Measurements from ENCODE around the gene ENTREP3. TPM values are rescaled to one million over a fixed set of nuclear protein-coding genes. Genes with fewer than 3 reads are reported as not detected.

ENTREP3 gene
- total RNA-seq, 2 donors from 2014 or later, result 16.1 to 18.7 TPM

DNA sequence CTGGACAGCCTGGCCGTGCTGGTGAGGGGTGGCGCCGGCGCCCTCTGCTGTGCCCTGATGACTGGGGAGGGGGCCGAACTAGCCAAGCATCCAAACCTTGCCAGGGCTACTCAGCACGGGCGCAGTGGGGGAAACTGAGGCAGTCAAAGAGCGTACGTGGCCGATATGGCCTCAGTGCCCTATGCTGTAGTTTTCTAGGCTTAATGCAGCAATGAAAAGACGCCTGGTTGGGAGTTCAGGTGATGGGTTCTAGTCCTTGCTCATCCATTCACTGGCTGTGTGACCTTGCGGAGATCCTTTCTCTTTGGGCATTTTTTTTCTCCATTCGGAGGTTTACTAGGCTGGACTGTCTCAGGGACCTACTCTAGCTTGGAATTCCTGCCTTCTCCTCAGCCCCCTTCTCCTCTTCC lies 46.0 kb downstream of the ENTREP3 start:
- intact Hi-C loops (cut with DNase I), result no loop called here
- ATAC-seq (no peak), DNase-seq (no peak)

DNA sequence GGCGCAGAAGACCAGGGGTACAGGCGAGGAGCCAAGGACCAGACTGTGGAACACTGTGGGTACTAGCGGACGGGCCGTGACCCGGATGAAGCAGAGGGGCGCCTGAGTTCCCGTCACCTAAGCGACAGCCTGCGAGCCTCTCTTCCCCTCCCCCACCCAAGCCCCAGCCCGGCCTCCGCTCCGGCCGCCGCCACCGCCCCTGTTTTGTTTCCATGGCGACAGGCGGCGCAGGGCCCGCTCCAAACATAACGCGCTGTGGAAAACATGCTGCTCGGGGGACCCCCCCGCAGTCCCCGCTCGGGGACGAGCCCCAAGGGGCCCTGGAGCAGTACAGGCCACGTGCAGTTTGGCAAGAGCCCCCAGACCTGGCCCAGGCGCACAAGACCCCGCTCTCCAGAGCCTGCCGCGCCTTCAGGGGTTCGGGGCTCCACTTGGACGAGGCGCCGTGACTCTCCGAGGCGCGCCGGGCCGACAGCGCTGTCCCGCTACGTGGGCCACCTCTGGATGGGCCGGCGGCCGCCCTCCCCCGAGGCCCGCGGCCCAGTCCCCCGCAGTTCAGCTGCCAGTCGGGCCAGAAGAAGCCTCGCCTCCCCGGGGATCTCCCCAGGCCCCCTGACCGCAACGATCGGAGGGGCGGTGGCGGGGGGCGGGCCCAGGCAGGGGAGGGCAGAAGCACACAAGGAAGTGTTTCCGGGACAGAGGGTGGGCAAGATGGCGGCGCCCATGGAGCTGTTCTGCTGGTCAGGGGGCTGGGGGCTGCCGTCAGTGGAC lies 46.6 kb downstream of the ENTREP3 start, which contains the start of gene MTX1:
MTX1 (plus strand) TSS at position 155 of the 771 bp plus-strand sequence; CDS start at position 265, 110 bp downstream.
- peak; percentile 89 for ATAC-seq
- DNase-seq, result peak; percentile 95
- intact Hi-C loops (cut with DNase I), result no loop called here

DNA sequence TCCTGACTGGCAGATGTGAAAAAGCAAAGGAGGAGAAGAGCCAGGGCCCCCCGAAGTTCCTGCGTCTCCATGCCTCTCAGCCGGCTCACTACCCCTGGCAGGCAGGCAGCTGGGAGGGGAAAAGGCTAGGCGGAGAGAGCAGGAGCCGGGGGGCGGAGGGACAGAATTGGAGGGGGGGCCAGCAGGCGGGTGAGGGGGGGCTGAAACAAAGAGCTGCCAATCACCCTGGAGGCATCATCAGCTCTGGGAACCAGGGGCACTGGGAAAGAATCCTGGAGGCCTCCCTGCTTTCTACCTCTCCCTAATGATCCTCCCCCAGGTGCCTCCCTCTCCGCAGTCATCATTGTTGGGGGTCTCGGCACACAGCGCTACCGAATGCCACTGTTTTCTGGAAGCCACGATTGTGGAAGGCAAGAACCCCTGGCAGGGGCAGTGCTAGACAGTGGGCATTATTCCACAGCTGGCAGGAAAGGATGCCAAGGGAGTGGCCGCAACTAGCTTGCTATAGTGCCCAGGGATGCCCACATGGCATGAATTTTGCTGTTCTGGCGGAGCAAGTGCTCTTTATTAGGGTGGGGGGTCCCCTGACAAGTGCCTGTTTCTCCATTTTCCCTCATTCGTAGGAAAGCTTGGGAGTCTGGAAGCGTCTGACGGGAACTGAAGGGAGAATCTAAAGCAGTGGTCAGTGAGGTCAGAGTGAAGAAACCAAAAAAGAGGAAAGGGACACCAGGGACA lies 47.3 kb downstream of the ENTREP3 start, which contains the start of gene THBS3:
THBS3 (minus strand) TSS at position 92 of the 735 bp plus-strand sequence; CDS start at position 71, 21 bp downstream.
- intact Hi-C loops (cut with DNase I), result no loop called here
- DNase-seq (peak; percentile 71), ATAC-seq (peak; percentile 10 to 23)

DNA sequence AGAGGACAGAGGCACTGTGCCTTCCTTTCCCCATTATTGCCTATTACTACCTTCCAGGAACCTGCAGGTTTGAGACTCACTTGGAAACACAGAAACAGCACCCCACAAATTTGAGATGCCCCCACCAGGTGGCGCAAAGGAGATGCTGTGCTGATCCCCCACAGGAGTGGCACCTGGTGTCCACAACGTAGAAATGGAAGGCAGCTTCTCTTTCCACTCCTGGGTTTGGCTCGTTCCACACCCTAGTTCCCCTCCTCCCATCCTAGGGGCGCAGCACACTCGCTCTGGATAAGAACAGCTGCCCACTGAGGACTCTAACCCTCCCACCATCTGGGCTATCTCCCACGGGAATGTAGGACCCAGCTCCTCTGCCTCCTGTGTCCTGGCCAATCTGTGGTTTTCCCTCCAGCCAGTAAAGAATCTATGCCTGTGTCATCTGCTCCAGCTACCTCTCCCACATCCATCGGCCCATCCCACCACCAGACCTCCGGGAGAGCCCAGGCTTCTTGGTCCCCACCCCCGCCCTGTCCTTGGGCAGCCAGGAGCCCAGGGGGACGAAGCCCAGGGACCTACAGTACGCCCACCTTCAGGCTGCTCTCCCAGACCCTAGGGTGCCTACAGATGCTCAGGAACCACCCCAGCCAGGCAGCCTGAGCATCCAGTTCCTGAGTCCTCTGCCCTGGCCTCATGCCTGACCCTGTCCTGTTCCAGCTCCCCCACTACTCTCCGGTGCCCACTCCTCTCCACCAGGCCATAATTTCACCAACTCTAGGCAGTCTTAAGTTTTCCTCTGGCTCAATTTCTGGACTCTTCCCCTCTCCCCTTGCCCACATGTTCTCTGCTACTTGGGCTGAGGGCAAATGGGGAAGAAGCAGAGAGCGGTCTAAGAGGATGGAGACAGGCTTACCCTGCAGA lies 48.1 kb downstream of the ENTREP3 start:
- ATAC-seq (peak; percentile 15 to 24), DNase-seq (peak; percentile 87)
- intact Hi-C loops (cut with DNase I), result no loop called here

DNA sequence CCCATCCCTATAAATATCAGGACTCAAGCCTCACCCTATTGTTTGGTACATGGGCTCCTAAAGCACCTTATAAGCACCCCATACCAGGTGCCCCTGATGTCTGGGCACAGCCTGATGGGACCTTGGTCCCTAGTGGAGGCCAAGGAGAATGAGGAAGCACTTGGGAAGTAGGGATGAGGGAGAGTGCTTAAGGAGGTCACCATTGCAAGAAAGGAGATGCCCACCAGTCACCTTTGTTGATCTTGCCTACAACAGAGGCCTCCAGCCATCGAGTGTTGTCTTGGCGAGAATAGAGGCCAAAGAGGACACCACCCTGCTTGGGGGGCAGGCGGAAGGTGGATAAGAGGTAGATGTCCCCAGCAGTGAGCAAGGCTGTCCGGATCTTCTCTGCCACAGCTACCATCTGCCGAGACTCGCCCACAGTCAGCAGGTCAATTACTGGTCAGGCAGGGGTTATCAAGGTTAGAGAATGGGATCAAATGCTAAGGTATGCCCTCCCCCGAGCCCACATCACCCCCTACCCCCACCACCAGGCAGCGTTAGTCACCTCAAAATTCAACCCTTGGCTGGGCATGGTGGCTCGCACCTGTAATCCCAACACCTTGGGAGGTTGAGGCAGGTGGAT lies 49.2 kb downstream of the ENTREP3 start:
- intact Hi-C loops (cut with DNase I), result no loop called here
- no peak for ATAC-seq
- DNase-seq, result no peak

DNA sequence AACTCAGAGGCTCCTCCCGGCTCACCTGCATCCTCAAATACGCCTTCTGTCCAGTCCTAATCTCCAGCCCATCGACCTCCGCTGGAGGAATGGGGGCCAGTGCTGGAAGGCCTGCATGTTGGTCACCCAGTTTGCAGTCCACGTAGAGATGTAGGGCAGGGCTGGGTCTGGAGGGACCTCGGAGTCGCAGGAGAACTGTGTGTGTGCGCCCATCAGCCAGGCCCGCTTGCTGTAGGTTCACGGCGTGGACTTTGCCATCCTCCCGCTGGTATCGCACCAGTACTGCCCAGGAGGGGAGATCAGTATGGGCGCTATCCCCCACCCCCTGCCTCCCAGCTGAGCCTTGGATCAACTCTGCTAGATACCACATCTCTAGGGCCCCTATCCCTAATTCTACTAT lies 50.2 kb downstream of the ENTREP3 start:
- ATAC-seq (no peak), DNase-seq (no peak)
- intact Hi-C loops (cut with DNase I), result no loop called here

DNA sequence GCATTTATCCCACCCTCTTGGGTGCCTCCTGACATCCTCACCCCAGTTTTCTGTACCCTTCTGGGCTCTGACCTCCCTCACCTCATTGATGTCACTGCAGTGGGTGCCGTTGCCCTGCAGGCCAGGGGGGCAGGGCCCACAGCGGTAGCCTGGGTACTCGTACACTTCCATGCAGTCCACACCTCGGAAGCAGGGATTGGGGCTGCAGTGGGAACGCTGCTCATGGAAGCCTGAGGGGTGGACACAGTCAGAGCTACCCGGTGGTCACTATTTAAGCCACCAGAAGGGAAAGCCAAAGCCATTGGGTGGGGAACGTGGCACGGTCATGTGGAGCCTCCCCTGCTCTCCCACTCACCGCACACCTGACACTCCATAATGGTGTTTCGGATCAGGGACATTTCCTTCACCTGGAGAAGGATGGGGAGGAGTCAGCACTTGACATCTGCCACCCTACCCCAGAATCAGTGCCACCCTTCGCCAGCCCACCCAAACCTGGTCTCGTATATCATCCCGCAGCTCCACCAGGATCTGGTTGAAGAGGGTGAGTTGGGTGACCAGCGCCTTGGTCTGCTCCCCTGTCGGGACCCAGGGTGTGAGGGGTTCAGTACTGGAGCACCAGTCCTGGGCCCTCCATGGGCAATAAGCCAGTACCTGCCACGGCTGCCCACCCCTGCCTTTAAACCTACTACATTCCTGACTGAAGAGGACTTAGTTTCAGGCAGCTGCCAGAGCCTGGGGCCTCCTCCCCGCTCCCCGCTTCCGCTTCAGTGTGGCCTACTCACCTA lies 52.4 kb downstream of the ENTREP3 start:
- ATAC-seq, result no peak
- DNase-seq, result no peak
- intact Hi-C loops (cut with DNase I), result no loop called here

DNA sequence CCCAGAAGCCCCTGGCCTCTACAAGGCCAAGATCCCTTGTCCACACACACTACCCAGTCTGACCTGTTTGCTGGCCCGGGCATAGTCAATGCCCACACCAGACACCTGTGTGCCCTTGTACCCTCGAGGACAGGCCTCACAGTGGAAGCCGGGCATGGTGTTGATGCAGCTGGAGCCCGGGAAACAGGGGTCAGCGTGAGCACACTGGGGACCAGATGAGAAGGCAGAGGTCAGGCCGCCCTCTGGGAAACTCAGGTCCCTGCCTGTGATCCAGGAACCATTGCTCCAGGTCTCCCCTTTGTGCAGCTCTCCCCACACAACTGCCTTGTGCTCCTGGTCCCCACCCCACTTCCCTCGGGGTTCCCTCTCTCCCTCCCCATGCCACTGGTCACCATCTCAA lies 53.1 kb downstream of the ENTREP3 start:
- ATAC-seq (no peak), DNase-seq (no peak)
- intact Hi-C loops (cut with DNase I), result no loop called here

DNA sequence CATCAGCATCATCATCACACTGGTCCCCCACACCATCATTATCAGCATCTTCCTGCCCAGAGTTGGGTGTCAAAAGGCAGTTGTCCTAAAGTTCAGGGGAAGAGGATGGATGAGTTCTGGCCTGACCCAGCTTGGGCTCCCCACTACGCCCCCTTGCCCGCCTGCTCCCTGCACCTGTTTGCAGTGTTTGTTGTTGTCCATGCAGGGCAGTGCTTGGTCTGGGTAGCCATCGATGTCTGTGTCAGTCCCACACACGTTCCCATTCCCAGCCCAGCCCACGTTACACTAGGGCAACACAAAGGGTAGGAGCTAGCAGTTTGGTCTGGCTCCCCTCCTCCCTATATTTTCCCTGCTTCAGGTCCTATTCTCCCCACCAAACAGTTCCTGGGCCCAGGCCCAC lies 54.4 kb downstream of the ENTREP3 start:
- intact Hi-C loops (cut with DNase I), result no loop called here
- ATAC-seq (no peak), DNase-seq (no peak)

DNA sequence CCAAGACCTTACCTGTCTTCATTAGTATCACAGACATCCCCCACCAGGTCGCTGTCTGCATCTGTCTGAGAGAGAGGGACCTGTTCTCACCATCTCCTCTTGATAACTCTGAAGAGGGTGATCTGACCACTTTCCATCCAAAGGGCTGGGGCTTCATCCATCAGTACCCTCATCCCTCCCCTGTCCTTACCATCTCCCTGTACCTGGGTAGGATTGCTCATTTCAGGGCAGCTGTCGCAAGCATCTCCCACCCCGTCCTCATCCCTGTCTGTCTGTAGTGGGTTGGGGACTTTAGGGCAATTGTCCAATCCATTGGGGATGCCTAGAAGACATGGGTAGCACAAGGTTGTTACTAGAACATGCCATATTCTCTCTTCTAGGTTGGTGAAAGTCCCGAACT lies 55.5 kb downstream of the ENTREP3 start:
- no peak for DNase-seq
- ATAC-seq, result no peak
- intact Hi-C loops (cut with DNase I), result no loop called here

DNA sequence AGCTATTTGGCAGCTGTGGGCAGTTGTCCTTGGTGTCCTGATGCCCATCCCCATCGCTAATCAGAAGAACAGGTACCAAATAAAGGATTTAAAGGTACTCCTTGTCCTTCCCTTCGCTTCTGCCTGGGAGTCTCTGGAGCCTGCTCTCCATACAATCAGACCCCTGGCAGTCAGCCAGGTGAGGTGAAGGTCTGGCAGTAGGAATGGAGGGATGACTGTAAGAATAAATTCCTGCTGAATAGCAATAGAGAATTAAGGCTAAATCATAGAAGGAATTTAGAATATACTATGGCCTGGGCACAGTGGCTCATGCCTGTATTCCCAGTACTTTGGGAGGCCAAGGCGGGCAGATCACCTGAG lies 56.8 kb downstream of the ENTREP3 start:
- DNase-seq (no peak), ATAC-seq (no peak)
- intact Hi-C loops (cut with DNase I), result no loop called here

DNA sequence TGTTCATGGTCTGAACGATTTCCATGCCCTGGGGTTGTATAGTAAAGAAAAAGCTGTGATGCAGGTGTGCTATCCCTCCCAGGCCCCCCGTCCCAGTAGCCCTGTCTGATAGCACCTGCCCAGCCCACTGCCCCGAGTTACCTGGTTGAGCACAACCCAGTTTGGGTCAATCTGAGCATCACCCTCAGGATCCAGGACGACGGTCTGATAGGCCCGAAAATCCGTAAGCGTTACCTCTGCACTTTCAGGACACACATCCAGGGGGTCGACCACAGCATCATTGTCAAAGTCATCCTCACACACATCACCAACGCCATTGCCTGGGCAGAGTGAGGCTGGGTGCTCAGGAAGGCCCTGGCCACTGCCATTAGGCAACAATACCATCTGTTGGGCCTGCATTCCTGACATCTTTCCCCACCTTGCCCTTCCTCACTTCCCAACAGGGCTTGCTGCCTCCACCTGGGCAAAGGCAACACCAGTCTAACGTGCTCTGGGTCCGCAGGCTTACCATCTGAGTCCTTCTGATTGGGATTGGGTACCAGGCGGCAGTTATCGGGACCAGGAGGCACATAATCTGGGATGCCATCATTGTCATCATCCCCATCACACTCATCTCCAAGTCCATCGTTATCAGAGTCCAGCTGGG lies 57.3 kb downstream of the ENTREP3 start:
- ATAC-seq (no peak), DNase-seq (peak; percentile 22)
- intact Hi-C loops (cut with DNase I), result no loop called here

Other genes starting within 250 kb of the ENTREP3 start
- under 1 TPM in 1 of 2 donors, not detected in 1; 0.59 TPM for gene DCST2, start 221.7 kb downstream of the ENTREP3 start, total RNA-seq
- not detected for gene DCST1, start 221.7 kb downstream of the ENTREP3 start, total RNA-seq
- gene ADAM15, start 204.2 kb downstream of the ENTREP3 start, total RNA-seq, result 100 to 1,000 TPM; 108 to 142 TPM
- 1 to 10 TPM; 2.5 to 2.7 TPM for gene EFNA4, start 191.7 kb downstream of the ENTREP3 start, total RNA-seq
- 1 to 10 TPM; 1.1 to 1.4 TPM for gene EFNA3, start 176.6 kb downstream of the ENTREP3 start, total RNA-seq
- gene EFNA1, start 127.6 kb downstream of the ENTREP3 start, total RNA-seq, result 10 to 100 TPM; 33.3 to 39.1 TPM
- gene SLC50A1, start 119.6 kb downstream of the ENTREP3 start, total RNA-seq, result 10 to 100 TPM; 12.2 to 13.0 TPM
- 10 to 100 TPM; 65.8 to 78.6 TPM for gene DPM3, start 115.0 kb downstream of the ENTREP3 start, total RNA-seq
- 100 to 1,000 TPM; 143 to 156 TPM for gene KRTCAP2, start 82.2 kb downstream of the ENTREP3 start, total RNA-seq
- gene TRIM46, start 81.6 kb downstream of the ENTREP3 start, total RNA-seq, result under 1 TPM; 0.15 to 0.21 TPM
- 10 to 100 TPM; 17.9 to 18.6 TPM for gene THBS3, start 47.6 kb downstream of the ENTREP3 start, total RNA-seq
- 10 to 100 TPM; 19.7 to 25.5 TPM for gene MTX1, start 46.8 kb downstream of the ENTREP3 start, total RNA-seq
- gene SCAMP3, start 6.9 kb upstream of the ENTREP3 start, total RNA-seq, result 10 to 100 TPM; 53.6 to 66.4 TPM
- gene CLK2, start 18.0 kb upstream of the ENTREP3 start, total RNA-seq, result 10 to 100 TPM; 19.7 to 23.8 TPM
- gene HCN3, start 22.0 kb upstream of the ENTREP3 start, total RNA-seq, result 1 to 10 TPM in 1 of 2 donors, under 1 TPM in 1; 0.76 to 1.6 TPM
- not detected for gene PKLR, start 46.0 kb upstream of the ENTREP3 start, total RNA-seq
- 100 to 1,000 TPM in 1 of 2 donors, 10 to 100 TPM in 1; 92.9 to 128 TPM for gene FDPS, start 53.4 kb upstream of the ENTREP3 start, total RNA-seq
- gene RUSC1, start 65.4 kb upstream of the ENTREP3 start, total RNA-seq, result 10 to 100 TPM; 18.7 to 25.3 TPM